GM12878 (cell line): ENCODE measurements around the gene PLCG1. TPM values are rescaled to one million over a fixed set of nuclear protein-coding genes. Genes with fewer than 3 reads are reported as not detected.

Experiments
- ATAC-seq: fragments of 200-7000 bp; cut with Tn5 transposase; 3 replicates; pipeline ENCODE4 v1.9.1; 2020; ENCODE audit warnings: mild to moderate bottlenecking, moderate library complexity
- BruUV-seq: library from RNA; stranded (reverse); fragments of 400-500 nt; replicated peaks from 2 replicates; lab custom pipeline; 2021; lab: Mats Ljungman, UMichigan
- CTCF ChIA-PET: fragments of 300-600 bp; sonication (Branson Sonifier 250); formaldehyde crosslinking; extraction: SDS; loops from one replicate; lab custom pipeline; 2021; ENCODE audit warnings: inconsistent platforms; lab: Yijun Ruan, JAX
- POLR2A ChIA-PET: fragments of 350-600 bp; formaldehyde crosslinking; extraction: SDS; loops from one replicate; lab custom pipeline; 2021; ENCODE audit warnings: inconsistent platforms; lab: Charles Lee
- RAD21 ChIA-PET: fragments of 300-600 bp; sonication (Branson Sonifier 250); formaldehyde crosslinking; loops from one replicate; lab custom pipeline; 2023; ENCODE audit warnings: antibody characterized with exemption; ENCODE audit not compliant: unreplicated experiment; lab: Charles Lee
- SMC1A ChIA-PET: fragments of 300-600 bp; sonication (Branson Sonifier 250); formaldehyde crosslinking; loops from one replicate; lab custom pipeline; 2023; ENCODE audit not compliant: unreplicated experiment, uncharacterized antibody; lab: Charles Lee
- DNase-seq: peaks from one replicate; pipeline ENCODE4 v3.0.0-alpha.2; 2011; ENCODE audit warnings: low read depth, low spot score
- FAIRE-seq: peaks from 3 replicates; lab custom pipeline; 2011; peaks lifted over from hg19 to GRCh38; lab: Jason Lieb, UNC
- H2AFZ ChIP-seq: 2 replicates; pipeline ENCODE4 v1.6.0; 2011; ENCODE audit warnings: low read depth, low read length, control low read depth; ENCODE audit not compliant: control insufficient read depth
- H3K27ac ChIP-seq: 2 replicates; pipeline ENCODE4 v1.5.1; 2011; ENCODE audit warnings: control low read depth; ENCODE audit not compliant: control insufficient read depth, insufficient read depth
- H3K27me3 ChIP-seq, 2 experiments: replicated peaks in 1 of 2; 2 replicates each; pipeline versions ENCODE4 v1.6.0 to v1.6.1; 2011; ENCODE audit warnings: low read length in 1 of 2; ENCODE audit not compliant: control insufficient read depth in 2 of 2, insufficient read depth in 2 of 2
- H3K36me3 ChIP-seq, 2 experiments: 2 replicates each; pipeline ENCODE4 v1.5.1; 2011; ENCODE audit warnings: low read length in 1 of 2; ENCODE audit not compliant: control insufficient read depth in 2 of 2, insufficient read depth in 2 of 2
- H3K4me1 ChIP-seq: 2 replicates; pipeline ENCODE4 v1.6.1; 2011; ENCODE audit warnings: mild to moderate bottlenecking, low read length, moderate library complexity, mixed read lengths; ENCODE audit not compliant: control insufficient read depth, insufficient read depth
- H3K4me2 ChIP-seq: 2 replicates; pipeline ENCODE4 v1.6.0; 2011; ENCODE audit warnings: control low read depth; ENCODE audit not compliant: control insufficient read depth, insufficient read depth
- H3K4me3 ChIP-seq: fragments of 200-600 bp; sonication (generic); 2 replicates; pipeline ENCODE4 v1.5.1; 2016
- H3K79me2 ChIP-seq: 2 replicates; pipeline ENCODE4 v1.6.0; 2011; ENCODE audit warnings: low read length; ENCODE audit not compliant: control insufficient read depth, insufficient read depth
- H3K9ac ChIP-seq: 2 replicates; pipeline ENCODE4 v1.8.0; 2011; ENCODE audit warnings: low read length, control low read depth, mixed read lengths; ENCODE audit not compliant: control insufficient read depth, insufficient read depth
- H3K9me3 ChIP-seq: replicated peaks from 3 replicates; pipeline ENCODE4 v1.5.1; 2011; ENCODE audit warnings: mild to moderate bottlenecking, low read length; ENCODE audit not compliant: control insufficient read depth, insufficient read depth
- H4K20me1 ChIP-seq: 2 replicates; pipeline ENCODE4 v1.6.0; 2011; ENCODE audit not compliant: control insufficient read depth, insufficient read depth
- ASH2L ChIP-seq: fragments of 300-600, 200-600 bp; sonication (generic); IDR thresholded peaks from 2 replicates; pipeline ENCODE4 v1.6.1; 2017; ENCODE audit warnings: low read depth, mild to moderate bottlenecking, borderline replicate concordance
- BCL11A ChIP-seq: IDR thresholded peaks from 2 replicates; pipeline ENCODE4 v1.6.1; 2011; ENCODE audit warnings: low read depth, low read length
- CBFB ChIP-seq: IDR thresholded peaks from 2 replicates; pipeline ENCODE4 v1.6.1; 2016; ENCODE audit warnings: antibody characterized with exemption, low read depth
- CHD1 ChIP-seq: IDR thresholded peaks from 2 replicates; pipeline ENCODE4 v1.6.1; 2012; ENCODE audit warnings: low read depth, low read length, improper control_type of control experiment
- EZH2 ChIP-seq: IDR thresholded peaks from 2 replicates; pipeline ENCODE4 v1.6.1; 2012; ENCODE audit warnings: low read depth, mild to moderate bottlenecking, control low read depth, inconsistent platforms, low read length, borderline replicate concordance; ENCODE audit not compliant: control insufficient read depth
- HDAC2 ChIP-seq: fragments of 200-600 bp; sonication (generic); IDR thresholded peaks from 2 replicates; pipeline ENCODE4 v1.6.1; 2017
- KLF5 ChIP-seq: fragments of 450-650 bp; IDR thresholded peaks from 2 replicates; pipeline ENCODE4 v1.6.1; 2014; ENCODE audit warnings: mild to moderate bottlenecking; ENCODE audit not compliant: partially characterized antibody
- NFXL1 ChIP-seq: fragments of 450-650 bp; IDR thresholded peaks from 2 replicates; pipeline ENCODE4 v1.6.1; 2017; ENCODE audit warnings: antibody characterized with exemption, mild to moderate bottlenecking, borderline replicate concordance
- ZBTB40 ChIP-seq: fragments of 450-650 bp; IDR thresholded peaks from 2 replicates; pipeline ENCODE4 v1.6.1; 2016; ENCODE audit warnings: mild to moderate bottlenecking, moderate library complexity, borderline replicate concordance
- ZNF217 ChIP-seq: fragments of 450-650 bp; IDR thresholded peaks from 2 replicates; pipeline ENCODE4 v1.6.1; 2017; ENCODE audit warnings: antibody characterized with exemption, mild to moderate bottlenecking
- WGBS: methylation state at CpG from one replicate; pipeline ENCODE4 v1.1.6; 2016; ENCODE audit warnings: low lambda C conversion rate; ENCODE audit not compliant: insufficient replicate concordance, insufficient coverage; ENCODE audit errors: missing lambda C conversion rate; 5-methylcytosine and 5-hydroxymethylcytosine counted together
- in situ Hi-C: fragments of 300-500 bp; cut with MboI; formaldehyde crosslinking; loops from 9 replicates; pipeline ENCODE4 v1.14.3; 2018; ENCODE audit warnings: mixed read lengths
- intact Hi-C: fragments of 100-400 bp; cut with micrococcal nuclease; formaldehyde crosslinking; loops from one replicate; pipeline ENCODE4 v1.14.2; 2022; ENCODE audit not compliant: unreplicated experiment
- polyA plus RNA-seq, 11 experiments: library from polyadenylated mRNA; depleted of rRNA in 4 of 11; unstranded in 6 of 11; stranded (reverse) in 5 of 11; fragments of >200 nt; fragmentation: Nextera tagmentation in 4 of 11; fragmentation: Illumina TruSeq in 1 of 11; extraction: Ambion mirVana in 4 of 11; extraction: Trizol in 1 of 11; gene quantifications; 1 replicate in 1 of 11; 2 replicates in 10 of 11; pipeline versions ENCODE4 v1.2.1 to v1.2.3, GENCODE V29; 2011 to 2016; ENCODE audit warnings: inconsistent platforms in 2 of 11, missing spikeins in 2 of 11, low read depth in 1 of 11
- total RNA-seq, 4 experiments: library from RNA; depleted of rRNA in 3 of 4; stranded (reverse); fragments of >200 nt in 3 of 4; fragmentation: Illumina TruSeq in 1 of 4; extraction: Trizol in 1 of 4; gene quantifications; 2 replicates each; pipeline versions ENCODE4 v1.2.1 to v1.2.3, GENCODE V29; 2013 to 2021

PLCG1 gene
- total and polyA plus RNA-seq, 10 of the 15 experiments (the other 5 are each of a cell fraction or from before 2014, with no cell fraction given): 2.6 to 114 (median 45.3) TPM

- ATAC-seq (peak; percentile 83), DNase-seq (no peak), FAIRE-seq (no peak)
- H4K20me1 ChIP-seq: no peaks in the 10 kb centered on the region; the same call in 1 of the 2 replicates
- H3K79me2 ChIP-seq: no peaks in the 10 kb centered on the region
- no peak overlapping the region for H3K9ac ChIP-seq
- no peak overlapping the region for H3K27ac ChIP-seq
- TF ChIP-seq NFXL1 (no peak), KLF5 (no peak), ZBTB40 (no peak), ASH2L (no peak), CBFB (no peak), CHD1 (no peak), BCL11A (no peak), HDAC2 (no peak), ZNF217 (no peak), EZH2 (no peak)
- intact Hi-C loops (no loop called here), in situ Hi-C loops (no loop called here)
- H3K9me3 ChIP-seq: no peaks in the 10 kb centered on the region
- no peaks in the 10 kb centered on the region for H3K27me3 ChIP-seq
- no peak overlapping the region for H3K4me3 ChIP-seq
- no peak overlapping the region for H2AFZ ChIP-seq
- H3K36me3 ChIP-seq: peaks cover 19 to 40% of the 10 kb centered on the region in 2 experiments
- RAD21 ChIA-PET: interaction anchor here (1.0 to 2.6 kb wide), 5 partner anchors 16 to 142 kb away, joined by 3 to 11 read pairs (median 4); no protein-coding TSS in a partner anchor
- H3K4me1 ChIP-seq: peaks cover 5% of the 10 kb centered on the region; the same call in 1 of the 2 replicates
- POLR2A ChIA-PET: interaction anchor here (1.2 kb wide), 1 partner anchor 23 kb away, joined by 3 read pairs; no protein-coding TSS in a partner anchor
- SMC1A ChIA-PET: interaction anchor here (1.0 to 1.9 kb wide), 8 partner anchors 11 to 228 kb away, joined by 3 to 13 read pairs (median 4); no protein-coding TSS in a partner anchor
- H3K4me2 ChIP-seq: no peak overlapping the region
- 83% methylated on average over 5 of the region's 5 CpGs for WGBS
- CTCF ChIA-PET: interaction anchor here (1.3 to 2.8 kb wide), 10 partner anchors 11 to 148 kb away, joined by 3 to 13 read pairs (median 6); no protein-coding TSS in a partner anchor
- no TSS peak for BruUV-seq
These were observed 26.3 kb upstream of the PLCG1 start for GRCh38 chr20:41110930-41111577.
